ENCODE data around the gene SLC28A2.
"Not testable (repeated sequence)": the region's sequence is repeated elsewhere in the genome, so short reads cannot be mapped to it uniquely, and the experiment has no call there.

SLC28A2 gene

GRCh38 chr15:45262906-45263461 lies 10.9 kb downstream of the SLC28A2 start:
- peak; percentile 14 for DNase-seq

DNA sequence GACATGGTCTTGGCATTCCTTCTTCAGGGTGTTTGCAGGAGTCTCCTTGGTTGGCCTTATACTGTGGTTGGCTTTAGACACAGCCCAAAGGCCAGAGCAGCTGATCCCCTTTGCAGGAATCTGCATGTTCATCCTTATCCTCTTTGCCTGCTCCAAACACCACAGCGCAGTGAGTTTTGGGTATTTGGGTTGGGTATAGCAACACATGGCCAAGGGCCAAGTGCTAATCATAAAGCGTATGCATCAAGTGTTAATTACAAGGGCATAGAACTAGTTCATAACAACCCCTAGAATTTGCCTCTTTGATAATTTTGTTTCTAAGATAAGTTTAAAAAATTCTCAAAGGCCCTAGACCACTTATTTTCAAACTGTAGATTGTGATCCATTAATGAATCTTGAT lies 11.8 kb downstream of the SLC28A2 start:
- no peak for DNase-seq

- DNase-seq: no peak
Measured at GRCh38 chr15:45265506-45265905, 13.5 kb downstream of the SLC28A2 start.

DNA sequence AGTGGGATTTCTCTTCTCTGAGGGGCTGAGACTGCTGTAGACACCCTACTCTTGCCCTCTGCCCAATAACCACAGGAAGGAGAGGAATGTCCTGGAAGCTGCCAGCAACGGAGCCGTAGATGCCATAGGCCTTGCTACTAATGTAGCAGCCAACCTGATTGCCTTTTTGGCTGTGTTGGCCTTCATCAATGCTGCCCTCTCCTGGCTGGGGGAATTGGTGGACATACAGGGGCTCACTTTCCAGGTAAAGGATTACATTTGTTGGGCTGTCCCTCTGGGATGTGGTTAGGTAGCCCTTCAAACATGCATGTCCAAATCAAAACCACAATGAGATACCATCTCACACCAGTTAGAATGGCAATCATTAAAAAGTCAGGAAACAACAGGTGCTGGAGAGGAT lies 16.1 kb downstream of the SLC28A2 start:
- no peak for DNase-seq

DNA sequence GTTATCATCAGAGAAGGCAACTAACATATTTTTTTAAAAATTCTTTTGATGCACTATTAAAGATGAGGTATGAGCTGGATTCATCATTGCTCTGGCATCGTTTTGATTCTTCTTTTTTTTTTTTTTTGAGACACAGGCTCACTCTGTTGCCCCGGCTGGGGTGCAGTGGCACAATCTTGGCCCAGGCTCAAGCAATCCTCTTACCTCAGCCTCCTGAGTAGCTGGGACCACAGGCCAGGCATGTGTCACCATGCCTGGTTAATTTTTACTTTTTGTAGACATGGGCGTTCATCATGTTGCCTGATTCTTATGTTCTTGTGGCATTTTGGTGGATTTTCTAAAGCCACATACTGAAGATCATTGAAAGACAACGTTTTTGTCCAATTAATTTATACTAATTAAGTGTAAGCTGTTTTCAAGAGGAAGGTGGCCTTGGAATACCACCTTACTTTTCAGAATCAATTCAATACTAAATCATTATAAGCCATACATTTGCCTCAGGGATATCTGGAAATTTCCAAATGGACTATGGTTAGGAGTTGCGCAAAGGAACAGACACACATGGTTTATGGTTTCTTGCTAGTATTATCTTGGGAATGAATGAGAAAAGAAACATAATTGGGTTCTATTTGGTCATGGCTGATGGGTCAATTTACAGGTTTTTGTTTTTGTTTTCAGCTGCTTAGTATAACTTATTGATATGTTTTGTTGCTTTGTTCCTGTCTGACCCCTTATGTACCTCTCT lies 22.8 kb downstream of the SLC28A2 start:
- no peak for DNase-seq

DNA sequence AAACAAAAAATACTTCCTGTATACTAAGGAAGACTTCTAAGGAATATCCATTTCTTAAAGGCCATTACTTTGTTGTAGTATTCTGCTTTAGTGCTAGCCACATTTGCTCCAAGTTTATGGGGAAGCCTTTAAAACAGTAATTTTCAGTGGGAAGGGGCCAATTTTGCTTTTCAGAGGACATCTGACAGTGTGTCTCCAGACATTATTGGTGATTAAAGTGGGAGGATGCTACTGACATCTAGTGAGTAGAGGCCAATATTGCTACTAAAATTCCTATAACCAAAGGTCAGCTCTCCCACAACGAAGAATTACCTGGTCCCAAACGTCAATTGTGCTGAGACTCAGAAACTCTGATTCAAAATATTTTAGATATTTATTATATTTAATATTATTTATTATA lies 24.8 kb downstream of the SLC28A2 start:
- no peak for DNase-seq

DNA sequence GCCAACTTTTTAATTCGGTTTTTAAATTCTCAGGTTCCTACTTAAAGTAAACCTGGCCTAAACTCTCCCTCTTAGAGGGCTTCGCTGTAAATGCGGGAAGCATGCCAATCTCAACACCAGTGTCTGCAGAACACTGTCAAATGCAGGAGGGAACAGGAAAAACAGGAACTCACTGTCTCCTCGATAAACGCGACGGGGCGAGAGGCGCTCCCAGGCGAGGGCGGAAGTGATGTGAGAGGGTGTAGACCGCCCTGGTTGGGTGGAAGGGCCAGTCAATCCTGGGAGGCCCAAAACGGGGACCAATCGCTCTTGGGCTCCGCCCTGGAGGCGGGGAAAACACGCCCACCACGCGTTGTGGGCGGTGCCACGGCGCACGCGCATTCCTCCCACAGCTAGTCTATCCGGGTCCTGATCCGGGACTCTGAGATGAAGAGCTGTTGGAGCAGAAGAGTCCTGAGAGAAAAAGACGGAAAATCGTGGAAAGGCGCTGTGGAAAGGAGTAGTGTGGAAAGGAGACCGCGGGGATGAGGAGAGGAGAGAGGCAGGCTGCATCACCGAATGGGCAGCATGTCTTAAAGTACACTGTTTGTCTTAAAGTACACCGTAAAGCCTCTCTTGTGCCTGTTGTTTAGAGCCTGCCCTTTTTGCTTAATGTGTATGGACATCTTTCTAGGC lies 27.1 kb downstream of the SLC28A2 start:
- DNase-seq: peak; percentile 95

- DNase-seq: no peak
Measured at GRCh38 chr15:45285413-45285812, 33.4 kb downstream of the SLC28A2 start.

GRCh38 chr15:45287390-45287956 lies 35.4 kb downstream of the SLC28A2 start:
- DNase-seq: no peak

- DNase-seq: no peak
Measured at GRCh38 chr15:45288947-45289346, 36.9 kb downstream of the SLC28A2 start.

GRCh38 chr15:45291822-45292582 lies 40.0 kb downstream of the SLC28A2 start:
- DNase-seq: no peak

DNA sequence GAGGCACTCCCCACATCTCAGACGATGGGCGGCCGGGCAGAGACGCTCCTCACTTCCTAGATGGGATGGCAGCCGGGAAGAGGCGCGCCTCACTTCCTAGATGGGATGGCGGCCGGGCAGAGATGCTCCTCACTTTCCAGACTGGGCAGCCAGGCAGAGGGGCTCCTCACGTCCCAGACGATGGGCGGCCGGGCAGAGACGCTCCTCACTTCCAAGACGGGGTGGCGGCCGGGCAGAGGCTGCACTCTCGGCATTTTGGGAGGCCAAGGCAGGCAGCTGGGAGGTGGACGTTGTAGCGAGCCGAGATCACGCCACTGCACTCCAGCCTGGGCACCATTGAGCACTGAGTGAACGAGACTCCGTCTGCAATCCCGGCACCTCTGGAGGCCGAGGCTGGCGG lies 41.3 kb downstream of the SLC28A2 start:
- not testable (repeated sequence) for DNase-seq

GRCh38 chr15:45298964-45299378 lies 46.9 kb downstream of the SLC28A2 start:
- not testable (repeated sequence) for DNase-seq

DNA sequence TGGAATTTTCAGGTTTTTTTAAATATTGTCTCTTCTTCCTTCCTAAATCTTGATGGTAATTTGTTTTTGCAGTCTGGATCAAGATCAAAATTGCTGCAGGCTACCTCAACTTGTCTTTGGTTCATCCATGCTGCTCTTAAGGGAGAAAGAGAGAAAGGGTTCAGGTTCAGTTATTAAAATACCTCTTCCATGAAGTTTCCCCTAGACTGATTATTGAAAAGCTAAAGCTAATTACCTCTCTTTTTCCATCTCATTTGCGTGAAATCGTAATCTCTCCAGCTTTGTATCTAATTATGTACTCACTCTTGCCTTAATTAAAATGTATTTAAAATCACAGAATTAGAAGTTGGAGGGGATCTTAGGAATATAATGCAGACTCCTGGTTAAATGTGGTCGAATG lies 52.7 kb downstream of the SLC28A2 start:
- no peak for DNase-seq

GRCh38 chr15:45306105-45306504 lies 54.1 kb downstream of the SLC28A2 start:
- no peak for DNase-seq

DNA sequence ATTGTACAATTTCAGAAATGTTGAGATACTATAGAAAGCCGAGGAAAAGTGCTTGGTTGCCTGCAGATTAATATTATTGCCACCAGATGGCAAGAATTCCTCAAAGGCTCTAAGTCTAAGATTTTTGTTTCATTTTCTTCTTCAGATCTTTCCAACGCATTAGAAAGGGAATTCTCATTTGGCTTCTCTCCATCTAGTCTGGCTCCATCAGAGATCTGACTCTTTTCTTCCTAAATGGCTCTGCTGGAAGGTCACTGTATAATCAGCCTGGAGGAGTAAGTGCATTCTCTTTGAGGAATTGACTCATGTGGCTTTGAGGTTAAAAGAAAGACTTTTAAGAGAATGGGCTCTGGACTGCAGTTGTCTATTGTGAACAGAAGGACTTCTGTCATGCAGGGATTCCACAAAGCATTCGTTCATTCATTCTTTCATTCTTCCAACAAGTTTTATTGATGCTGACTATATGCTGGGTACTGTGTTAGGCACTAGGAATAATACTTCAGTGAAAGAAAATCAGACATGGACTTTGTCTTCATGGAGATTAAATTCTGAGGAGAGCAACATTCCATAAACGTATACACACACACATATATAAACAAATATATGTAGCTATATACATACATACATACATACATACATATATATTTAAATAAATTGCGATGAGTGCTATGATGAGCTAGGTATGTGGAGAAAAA lies 55.3 kb downstream of the SLC28A2 start:
- peak; percentile 19 for DNase-seq

DNA sequence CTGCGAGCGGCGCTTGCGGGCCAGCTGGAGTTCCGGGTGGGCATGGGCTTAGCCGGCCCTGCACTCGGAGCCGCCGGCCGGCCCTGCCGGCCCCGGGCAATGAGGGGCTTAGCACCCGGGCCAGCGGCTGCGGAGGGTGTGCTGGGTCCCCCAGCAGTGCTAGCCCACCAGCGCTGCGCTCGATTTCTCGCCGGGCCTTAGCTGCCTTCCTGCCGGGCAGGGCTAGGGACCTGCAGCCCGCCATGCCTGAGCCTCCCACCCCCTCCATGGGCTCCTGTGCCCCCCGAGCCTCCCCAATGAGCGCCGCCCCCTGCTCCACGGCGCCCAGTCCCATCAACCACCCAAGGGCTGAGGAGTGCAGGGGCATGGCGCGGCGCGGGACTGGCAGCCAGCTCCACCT lies 62.1 kb downstream of the SLC28A2 start:
- DNase-seq: not testable (repeated sequence)

DNA sequence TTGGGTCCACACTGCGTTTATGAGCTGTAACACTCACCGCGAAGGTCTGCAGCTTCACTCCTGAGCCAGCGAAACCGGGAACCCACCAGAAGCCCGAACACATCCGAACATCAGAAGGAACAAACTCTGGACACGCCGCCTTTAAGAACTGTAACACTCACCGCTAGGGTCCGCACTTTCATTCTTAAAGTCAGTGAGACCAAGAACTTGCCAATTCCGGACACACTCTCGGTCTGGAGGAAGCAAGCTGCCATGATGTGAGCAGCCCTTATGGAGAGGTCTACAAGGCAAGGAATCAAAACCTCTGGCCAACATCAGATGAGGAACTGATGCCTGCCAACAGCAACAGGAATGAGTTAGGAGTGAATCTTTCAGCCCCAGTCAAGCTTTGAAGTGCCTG lies 62.9 kb downstream of the SLC28A2 start:
- DNase-seq: no peak

DNA sequence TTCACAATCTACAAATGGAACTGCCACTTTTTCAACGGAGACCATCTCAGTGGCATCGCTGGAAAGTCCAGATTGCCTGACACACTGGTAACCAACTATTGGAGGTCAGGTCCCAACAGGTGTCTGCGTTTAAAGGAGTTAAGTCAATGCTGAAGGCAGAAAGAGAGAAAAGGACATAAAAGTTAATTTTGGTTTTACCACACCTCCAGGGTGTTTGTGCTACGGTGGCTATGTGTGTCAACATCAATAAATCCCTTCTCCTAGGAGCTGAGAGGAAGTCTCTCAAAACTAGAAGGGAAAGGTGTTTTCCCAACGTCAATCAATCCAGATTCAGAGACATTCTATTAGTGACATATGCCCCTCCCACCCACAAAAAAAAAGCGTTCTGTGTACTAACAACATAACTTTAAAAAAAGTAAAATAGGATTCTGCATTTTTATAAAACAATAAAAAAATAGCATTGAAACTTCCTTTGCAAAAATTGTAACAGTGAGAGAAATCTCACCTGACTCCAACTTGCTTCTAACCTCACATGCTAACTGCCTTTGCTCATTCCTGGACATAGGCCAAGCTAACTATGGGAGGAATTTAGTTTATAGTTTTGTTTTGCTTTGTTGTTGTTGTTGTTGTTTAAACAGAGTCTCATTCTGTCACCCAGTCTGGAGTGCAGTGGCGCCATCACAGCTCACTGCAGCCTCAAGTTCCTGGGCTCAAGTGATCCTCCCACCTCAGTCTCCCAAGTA lies 67.6 kb downstream of the SLC28A2 start:
- no peak for DNase-seq

DNA sequence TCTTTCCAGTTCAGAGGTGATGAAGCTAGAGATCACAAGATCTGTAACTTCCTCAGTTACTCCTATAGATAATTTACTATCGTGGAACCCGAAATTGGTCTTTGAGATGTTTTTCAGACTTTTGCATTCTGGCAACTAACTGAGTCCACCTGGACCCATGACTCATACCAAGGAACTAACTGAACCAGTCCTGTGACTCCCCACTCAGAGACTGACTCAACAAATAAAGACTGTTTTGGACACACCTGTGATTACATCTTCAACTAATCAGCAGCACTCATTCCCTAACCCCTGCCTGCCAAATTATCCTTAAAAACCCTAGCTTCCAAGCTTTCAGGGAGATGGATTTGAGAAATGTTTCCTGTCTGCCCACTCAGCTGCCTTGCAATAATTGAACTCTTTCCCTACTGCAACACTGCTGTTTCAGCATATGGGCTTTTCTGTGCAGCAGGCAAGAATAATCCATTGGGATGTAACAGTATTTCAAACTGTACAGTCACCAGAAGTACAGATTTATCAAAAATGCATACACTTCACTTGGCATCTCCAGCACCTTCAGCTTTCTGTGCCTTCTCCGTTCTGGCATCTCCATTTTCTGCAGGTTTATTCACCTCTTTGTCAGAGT lies 68.7 kb downstream of the SLC28A2 start:
- no peak for DNase-seq

DNA sequence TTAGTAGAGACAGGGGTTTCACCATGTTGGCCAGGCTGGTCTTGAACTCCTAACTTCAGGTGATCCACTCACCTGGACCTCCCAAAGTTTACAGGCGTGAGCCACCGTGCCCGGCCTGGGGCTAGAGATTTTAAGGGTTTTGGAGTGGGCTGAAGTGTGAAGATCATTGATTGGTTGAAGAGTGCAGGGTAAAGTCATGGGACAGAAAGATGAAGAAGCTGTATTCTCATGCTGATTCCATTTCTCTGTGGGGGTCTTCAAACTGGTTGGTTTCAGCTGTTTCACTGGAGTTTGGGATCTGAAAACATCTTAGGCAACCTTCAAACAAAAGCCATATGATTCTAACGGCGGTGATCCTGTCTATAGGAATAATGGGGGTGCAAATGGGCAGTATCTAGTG lies 74.2 kb downstream of the SLC28A2 start:
- DNase-seq: no peak
